Measurements from ENCODE around the gene SGTA. TPM values are rescaled to one million over a fixed set of nuclear protein-coding genes. Genes with fewer than 3 reads are reported as not detected.

The SGTA gene
- total RNA-seq, 1 experiment from 2014 or later: 109 TPM

- no peak for TF ChIP-seq CTCF (IDR thresholded peaks at IDR 0.05 in 2 of 3, conservative IDR thresholded peaks at IDR 0.05 in 1 of 3; ENCODE audit: borderline replicate concordance in 1 of 3, insufficient read depth in 1 of 3, low read depth in 2 of 3, low read length in 2 of 3)
- no peak for TF ChIP-seq CBX3 (IDR thresholded peaks at IDR 0.05; ENCODE audit: low read depth)
- no peak for TF ChIP-seq SRF (IDR thresholded peaks at IDR 0.05; ENCODE audit: low read depth)
- no peak for TF ChIP-seq SP1 (IDR thresholded peaks at IDR 0.05; ENCODE audit: low read depth)
- no peak for TF ChIP-seq ZBTB33 (IDR thresholded peaks at IDR 0.05; ENCODE audit: extremely low read depth, insufficient replicate concordance, low read length)
- TF ChIP-seq YY1 (IDR thresholded peaks at IDR 0.05; ENCODE audit: extremely low read depth, insufficient replicate concordance, low read depth, low read length): no peak
- TF ChIP-seq POLR2AphosphoS5 (IDR thresholded peaks at IDR 0.05; ENCODE audit: low read depth, low read length): no peak
Measured at GRCh38 chr19:2721570-2722540, 61.2 kb downstream of the SGTA start (continued).

All from HCT116 (cell line).